GM21786 (cell line): ENCODE measurements around the gene SNX22.
"Not testable (repeated sequence)": the region's sequence is repeated elsewhere in the genome, so short reads cannot be mapped to it uniquely, and the experiment has no call there.

Source experiments
- ATAC-seq: cut with Tn5 transposase; IDR thresholded peaks from one replicate; pipeline ENCODE4 v1.9.1; 2021; ENCODE audit not compliant: unreplicated experiment

The SNX22 gene

DNA sequence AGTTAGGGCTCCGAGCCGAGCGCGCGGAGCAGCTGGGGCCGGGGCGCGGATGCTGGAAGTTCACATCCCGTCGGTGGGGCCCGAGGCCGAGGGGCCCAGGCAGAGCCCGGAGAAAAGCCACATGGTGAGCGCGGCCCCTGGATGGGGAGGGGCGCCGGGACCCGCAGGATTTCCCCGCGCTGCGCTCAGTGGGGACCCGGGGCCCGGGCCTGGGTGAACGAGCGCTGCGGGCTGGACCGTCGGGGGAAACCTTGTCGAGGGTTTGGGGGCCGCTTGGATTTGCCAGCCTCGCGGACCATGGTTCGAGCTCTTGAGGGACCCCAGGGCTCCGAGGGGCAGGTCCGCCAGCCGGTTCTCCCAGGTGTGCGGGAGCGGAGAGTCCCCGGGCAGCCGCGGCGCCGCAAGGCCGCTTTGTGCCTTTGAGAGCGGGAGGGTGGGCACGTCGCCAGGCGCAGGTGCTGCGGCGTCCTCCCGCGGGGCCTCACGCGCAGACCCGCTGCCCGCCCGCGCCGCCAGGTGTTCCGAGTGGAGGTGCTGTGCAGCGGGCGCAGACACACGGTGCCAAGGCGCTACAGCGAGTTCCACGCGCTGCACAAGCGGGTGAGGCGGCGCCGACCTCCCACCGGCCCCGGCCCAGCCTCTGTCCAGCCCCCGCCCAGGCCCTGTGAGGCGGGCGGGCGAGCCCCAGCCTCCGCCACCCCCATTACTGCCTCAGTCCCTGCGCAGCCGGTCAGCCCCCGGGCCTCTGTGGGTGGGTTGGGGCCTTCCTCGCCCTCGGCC, at the start of gene SNX22:
TSS of gene SNX22 (plus strand) at position 5 of the 780 bp plus-strand sequence. CDS start at position 50, 45 bp downstream.
- ATAC-seq = no peak

DNA sequence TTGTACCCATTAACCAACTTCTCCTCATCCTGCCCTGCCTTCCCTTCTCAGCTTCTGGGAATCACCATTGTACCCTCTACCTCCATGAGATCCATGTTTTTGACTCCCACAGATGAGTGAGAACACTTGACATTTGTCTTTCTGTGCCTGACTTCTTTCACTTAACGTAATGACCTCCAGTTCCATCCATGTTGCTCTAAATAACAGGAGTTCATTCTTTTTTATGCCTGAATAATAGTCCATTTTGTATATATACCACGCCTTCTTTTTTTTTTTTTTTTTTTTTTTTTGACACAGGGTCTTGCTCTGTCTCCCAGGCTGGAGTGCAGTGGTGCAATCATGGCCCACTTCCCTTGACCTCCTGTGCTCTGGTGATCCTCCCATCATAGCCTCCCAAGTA, 49.0 kb upstream of the SNX22 start:
- ATAC-seq = no peak

DNA sequence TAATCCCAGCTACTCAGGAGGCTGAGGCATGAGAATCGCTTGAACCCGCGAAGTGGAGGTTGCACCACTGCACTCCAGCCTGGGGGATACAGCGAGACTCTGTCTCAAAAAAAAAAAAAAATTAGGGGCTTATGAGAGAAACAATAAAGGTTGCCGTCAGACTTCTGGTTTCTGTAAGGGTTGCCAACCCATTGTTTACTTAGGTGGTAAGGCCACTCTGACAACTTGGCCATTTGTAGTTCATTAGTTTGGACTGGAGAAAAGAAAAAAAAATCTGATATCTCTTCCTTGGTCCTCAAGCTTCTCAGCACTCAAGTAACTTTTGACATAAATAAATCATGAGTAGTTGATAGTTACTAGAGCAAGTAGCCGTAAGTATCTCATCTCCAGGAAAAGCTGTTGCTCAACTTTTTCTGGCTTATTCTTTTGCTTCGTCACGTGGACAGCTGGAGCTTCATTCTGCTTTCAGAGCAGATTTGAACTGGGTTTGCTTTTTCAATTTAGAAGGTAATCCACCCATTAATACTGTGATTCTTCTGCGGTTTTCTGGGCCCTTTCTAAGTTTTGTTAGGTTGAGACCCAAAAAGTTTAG, 46.3 kb upstream of the SNX22 start:
- ATAC-seq = no peak

DNA sequence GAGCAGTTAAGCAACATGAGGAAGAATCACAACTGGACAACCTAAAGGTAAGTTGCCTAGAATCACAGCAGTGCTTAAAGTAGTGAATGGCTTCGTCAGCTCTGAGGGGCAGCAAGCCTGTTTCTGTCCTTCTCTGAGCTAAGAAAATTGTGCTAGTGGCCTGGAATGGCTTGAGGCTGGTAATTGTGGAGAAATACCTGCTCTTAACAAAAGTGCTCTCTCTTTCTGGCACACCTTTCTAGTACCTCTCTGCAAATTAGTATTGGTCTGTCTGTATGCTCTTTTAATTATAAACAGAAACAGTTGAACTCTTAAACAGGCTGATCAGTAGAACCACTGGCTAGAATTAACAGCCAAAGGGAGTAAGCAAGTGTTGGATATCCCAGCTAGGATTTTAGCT, 44.2 kb upstream of the SNX22 start:
- no peak for ATAC-seq

DNA sequence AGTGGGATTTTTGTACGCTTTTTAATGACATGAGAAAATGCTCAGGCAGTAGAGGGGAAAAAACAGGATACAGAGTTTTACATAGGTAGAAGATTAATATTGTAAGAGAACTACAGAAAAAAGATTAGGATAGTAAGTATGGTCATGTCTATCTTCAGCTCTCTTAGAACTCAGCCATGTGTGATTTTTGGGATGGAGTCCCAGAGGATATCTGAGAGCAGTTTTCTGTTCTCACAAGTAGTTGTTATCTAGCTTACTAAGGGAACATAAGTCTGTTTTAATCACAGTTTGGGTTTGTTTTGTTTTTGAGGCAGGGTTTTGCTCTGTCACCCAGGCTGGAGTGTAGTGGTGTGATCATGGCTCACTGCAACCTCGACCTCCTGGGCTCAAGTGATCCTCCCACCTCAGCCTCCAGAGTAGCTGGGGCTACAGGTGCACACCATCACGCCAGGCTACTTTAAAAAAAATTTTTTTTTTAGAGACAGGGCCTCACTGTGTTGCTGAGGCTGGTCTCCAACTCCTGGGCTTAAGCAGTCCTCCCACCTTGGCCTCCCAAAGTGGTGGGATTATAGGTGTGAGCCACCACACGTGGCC, 41.3 kb upstream of the SNX22 start:
- not testable (repeated sequence) for ATAC-seq

DNA sequence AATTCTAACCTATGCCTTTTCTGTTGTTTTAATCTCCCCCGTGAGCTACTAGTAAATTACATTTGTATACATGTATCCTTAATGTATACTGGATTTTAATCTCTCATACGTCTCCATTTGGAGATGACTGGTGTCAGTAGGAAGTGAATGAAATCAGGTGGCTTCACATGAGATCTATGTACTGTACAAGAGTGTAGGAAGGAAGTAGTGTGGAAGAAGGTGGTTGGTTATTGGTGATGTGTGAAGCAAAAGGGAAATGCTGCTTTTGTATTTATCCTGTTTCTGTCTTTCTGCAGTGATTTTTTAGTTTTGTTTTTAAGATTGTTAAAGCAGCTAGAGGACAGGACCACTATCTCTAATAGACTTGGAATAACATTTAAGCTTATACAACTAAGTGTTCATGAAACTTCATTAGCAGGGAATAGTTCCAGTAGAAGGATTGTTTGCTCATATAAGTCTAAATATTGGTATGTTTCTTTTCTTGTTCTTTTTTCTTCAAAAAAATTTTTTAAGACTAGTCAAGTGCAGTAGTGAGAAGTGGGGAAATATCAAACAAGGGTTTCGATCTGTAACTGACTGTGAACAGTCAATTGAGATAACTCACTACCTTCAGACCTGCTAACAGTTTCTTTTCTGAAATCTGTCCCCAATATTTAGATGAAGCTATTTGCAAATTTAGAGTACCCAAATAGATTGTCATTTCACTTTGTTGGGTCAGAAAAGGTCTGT, 40.4 kb upstream of the SNX22 start:
- ATAC-seq = no peak

DNA sequence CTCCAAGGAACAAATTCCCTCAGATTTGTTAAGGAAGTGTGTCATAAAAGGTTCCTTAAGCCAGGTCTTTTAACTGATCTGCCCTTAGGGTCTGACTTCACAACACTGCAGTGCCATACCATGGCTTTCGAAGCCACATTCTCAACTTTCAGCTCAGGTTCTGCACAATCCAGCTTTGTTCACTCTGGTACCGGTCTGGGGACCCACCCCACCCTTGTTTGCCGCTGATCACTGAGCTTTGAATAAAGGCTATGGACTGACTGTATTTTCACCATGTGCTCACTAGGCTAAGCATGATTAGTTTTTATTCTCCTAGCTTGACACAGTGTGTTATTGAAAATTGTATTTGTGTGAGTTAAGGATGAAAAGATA, 39.9 kb upstream of the SNX22 start:
- ATAC-seq = no peak

DNA sequence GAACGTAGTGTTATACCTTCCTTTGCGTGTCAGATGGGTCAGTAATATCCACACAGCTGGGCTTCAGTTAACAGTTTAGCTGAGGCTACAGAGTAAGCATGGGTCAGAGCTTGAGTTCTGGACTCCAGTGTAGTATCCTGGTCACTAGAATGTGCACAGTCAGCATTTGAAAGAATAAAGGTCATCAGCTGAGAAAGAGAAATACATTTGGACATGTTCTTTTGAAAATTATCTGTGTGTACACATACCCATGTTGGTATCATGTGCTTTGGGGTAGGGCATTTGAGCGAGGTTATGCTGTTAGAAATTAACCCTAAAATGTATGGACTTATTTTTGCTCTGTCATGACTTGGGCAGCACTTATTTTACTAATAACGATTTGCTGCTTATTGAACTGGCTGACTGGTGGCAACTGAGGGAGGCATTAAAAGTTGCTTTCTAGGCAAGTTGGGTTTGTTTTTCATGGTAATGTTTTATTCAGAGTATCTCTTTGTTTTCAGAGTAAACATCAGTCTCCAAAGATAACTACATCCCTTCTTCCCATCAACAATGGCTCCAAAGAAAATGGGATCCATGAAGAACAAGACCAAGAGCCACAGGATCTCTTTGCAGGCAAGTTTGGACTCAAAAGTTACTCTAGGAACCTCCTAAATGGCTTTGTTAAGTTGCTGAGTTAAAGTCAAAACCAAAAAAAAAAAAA, 39.3 kb upstream of the SNX22 start:
- no peak for ATAC-seq

DNA sequence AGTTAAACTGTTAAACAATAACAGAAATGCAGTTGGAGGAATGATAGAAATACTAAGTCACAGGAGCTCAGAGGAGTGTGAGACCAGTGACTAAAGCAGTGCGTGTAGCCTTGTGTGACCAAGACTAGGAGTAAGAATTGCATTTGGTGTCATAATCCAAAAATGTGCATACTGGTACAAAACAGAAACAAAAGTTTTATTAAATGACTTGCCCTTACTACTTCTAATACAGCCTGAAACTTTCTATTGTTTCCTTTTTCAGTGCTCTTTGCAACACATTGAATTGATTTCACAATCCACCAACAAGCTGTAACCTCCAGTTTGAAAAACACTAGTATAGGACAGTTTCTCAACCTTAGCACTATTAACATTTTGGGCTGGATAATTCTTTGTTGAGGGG, 38.6 kb upstream of the SNX22 start:
- ATAC-seq = no peak

DNA sequence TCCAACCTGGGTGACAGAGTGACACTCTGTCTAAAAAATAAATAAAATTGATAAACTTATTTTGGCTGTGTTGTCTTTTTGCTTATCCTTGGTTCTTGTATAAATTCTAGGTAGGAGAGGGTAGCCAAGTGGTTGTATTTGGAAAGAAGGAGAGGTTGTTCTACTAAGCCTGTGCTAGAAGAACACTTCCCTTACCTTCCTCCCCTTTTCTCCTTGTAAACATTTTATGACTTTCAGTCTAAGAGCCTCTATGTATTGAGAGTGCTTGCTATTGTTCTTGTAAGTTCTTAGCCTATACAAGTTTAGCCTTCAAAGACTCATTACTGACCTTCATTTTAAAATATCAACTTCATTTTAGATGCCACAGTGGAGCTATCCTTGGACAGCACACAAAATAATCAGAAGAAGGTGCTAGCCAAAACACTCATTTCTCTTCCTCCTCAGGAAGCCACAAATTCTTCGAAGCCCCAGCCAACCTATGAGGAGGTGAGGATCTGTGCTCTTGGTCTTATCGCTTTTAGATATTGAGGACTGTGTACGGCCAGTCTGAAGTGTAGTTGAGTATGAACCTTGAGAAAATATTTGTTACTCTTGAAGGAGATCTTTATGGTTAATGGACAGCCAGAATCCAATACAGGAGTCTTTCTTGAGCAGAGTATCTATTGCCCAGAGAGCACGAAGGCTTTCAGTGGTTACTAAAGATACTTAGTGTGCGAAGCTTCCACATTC, 33.6 kb upstream of the SNX22 start:
- no peak for ATAC-seq

DNA sequence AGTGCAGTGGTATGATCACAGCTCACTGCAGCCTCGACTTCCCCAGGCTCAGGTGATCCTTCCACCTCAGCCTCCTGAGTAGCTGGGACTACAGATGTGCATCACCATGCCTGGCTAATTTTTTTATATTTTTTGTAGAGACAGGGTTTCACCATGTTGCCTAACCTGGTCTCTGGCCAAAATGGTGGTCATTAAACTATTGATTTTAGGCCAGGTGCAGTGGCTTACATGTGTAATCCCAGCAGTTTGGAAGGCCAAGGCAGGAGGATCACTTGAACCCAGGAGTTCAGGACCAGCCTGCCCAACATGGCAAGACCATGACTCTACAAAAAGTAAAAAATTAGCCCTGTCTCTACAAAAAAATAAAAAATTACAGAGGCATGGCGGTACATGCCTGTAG, 31.2 kb upstream of the SNX22 start:
- not testable (repeated sequence) for ATAC-seq

DNA sequence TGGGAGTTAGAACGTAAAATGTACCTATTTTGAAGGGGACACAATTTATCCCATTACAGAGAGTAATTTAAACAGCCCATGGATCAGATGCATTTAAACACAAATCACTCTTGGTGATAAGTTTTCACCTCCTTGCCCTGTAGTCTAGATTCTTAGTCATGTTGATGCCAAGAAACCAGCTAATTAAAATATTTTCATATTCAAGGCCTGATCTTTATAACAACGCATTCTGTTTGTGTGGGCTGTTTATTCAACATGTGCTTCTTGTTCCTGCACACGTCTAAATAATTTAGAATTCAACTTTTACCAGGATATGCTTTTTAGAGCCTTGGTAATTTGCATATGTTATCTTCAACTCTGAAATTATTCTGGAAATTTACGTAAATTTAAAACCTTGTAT, 29.9 kb upstream of the SNX22 start:
- no peak for ATAC-seq

DNA sequence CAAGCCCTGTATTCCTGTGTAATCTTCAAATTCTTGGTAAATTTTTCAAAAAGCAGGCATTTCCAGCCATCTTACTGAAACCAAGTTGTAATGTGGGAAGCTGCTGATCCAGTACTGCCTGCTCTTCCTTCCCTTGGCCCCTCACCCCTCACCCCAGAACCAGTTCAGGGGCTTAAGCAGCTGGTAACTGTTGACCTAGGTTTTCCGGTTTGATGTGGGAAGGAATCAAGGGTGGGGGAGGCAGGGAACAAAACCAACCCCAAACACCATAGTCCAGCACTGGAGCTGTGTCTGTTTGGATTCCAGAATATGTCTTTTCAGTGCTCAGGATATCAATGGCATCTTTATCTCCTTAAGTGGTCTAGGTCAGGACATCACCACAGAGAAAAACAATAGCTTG, 29.1 kb upstream of the SNX22 start:
- no peak for ATAC-seq

DNA sequence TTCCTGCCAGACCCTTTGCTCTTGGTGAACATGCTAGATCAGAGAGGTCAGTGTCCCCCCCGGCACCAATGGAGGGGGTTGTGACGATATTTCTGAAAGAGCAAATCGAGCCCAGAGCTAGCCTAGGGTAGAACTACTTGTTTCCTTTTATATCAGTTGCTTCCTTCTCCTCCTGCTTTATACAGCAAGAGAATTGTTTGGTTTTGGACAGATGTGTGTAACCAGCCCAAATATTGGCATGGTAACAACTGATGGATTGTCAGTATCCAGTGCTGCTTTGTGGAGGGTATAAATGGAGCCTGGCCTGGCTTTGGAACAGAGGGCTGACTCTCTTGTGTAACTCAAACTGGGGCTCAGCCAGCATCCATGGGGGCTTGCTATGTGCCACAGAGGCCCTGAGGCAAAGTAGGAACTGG, 28.6 kb upstream of the SNX22 start:
- ATAC-seq = no peak

DNA sequence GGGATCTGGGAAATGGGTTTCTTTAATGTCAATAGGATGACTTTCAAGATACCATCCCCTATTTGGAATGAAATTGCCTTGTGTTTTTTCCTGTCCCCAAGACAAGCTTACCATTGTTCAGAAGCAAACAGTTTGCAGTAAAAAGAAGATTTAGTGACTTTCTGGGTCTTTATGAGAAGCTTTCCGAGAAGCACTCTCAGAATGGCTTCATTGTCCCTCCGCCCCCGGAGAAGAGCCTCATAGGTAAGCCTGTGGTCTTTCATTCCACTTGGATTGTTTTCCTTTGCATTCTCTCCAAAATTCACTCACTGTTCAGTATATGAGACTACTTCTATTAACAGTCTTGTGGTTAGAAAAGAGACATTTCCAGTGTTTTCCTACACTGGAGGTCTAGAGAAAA, 25.6 kb upstream of the SNX22 start:
- ATAC-seq = no peak

DNA sequence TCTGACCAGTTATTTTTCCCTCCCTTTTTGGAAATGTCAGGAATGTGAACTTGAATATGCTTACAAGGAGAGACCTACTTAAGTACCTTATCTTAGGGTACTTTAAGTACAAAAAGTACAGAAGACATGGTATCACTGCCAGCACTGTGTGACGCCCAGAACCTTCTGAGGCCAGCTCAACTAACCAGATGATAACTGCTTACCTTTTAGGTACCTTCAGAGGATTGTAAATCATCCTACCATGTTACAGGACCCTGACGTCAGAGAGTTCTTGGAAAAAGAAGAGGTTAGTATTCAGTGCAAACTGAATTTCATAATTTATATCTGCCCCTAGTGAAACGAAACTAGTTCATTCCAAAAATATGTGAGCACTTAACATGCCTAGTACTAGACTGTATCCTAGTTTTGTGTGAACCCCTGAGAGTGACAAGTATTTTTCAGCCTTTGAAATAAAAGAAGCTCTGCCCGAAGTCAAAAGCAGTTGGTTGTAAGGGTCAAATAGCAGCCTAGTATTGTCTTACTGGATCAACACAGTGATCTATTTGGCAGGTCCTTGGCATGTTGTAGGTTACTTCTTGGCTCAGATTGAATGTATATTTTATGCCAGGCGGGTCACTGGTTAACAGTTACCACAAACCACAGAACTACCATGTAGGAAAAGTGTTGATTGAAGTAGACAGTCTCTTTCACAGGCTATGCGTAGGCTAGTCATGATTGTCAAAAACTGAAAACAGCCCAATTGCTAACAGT, 23.8 kb upstream of the SNX22 start:
- ATAC-seq = no peak

DNA sequence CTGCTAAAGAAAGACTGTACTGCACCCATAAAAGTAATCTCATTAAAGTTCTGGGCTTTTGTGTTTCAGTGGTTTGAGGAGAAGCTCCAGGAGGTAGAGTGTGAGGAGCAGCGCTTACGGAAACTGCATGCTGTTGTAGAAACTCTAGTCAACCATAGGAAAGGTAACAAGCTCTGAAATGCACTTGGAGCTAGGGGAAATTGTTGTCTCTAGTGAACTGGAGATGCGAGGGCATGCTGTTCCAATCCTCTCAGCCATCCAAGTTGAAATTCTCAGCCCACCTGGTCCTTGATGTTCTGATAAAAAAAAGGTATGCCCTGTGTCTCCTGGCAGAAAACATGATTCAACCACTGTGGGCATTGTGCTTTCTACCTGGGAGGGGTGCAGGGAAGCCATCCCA, 21.4 kb upstream of the SNX22 start:
- no peak for ATAC-seq

DNA sequence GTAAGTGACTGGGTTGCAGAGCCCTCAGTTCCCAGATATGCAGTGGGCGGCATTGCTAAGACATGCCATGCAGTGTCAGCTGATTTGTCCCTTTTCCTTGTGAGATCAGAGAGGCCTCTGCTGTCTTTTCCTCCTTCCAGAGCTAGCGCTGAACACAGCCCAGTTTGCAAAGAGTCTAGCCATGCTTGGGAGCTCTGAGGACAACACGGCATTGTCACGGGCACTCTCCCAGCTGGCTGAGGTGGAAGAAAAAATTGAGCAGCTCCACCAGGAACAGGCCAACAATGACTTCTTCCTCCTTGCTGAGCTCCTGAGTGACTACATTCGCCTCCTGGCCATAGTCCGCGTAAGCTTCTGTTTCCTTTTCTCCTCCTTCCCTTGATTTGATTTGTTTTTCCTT, 20.0 kb upstream of the SNX22 start:
- no peak for ATAC-seq

DNA sequence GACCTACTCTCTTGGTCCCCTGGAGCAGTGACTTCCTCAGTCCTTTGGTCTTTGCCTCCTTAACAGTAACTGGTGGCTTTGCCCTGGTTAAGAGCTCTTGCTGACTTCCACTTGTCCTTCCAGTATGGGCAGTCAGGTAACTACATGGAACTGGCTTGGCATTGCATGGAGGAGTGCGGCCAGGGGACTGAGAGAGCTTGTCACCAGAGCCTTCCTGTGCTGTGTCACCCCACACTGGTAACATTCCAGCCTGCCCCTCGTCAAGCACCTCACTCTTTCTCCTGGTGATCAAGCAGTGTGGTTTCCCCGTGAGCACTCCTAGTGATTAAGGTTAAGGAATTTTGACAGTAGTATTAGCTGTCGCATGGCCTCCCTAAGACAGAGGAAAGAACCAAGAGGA, 19.3 kb upstream of the SNX22 start:
- ATAC-seq = no peak
